A673 (cell line): ENCODE results near the gene ANGPTL2.

ENCODE experiments used
- EZH2 ChIP-seq: fragments of 200-600 bp; sonication (generic); IDR thresholded peaks from 2 replicates; pipeline ENCODE4 v1.6.1; 2017; ENCODE audit warnings: borderline replicate concordance, low read depth, mild to moderate bottlenecking, mixed read lengths, antibody characterized with exemption, low read length; ENCODE audit not compliant: poor library complexity, severe bottlenecking
- TF ChIP-seq, protein P1 (sequence below): fragments of 300-800, 200-600 bp; sonication (generic); conservative IDR thresholded peaks from 2 replicates; pipeline ENCODE4 v1.5.1; 2017; ENCODE audit warnings: low read depth, mild to moderate bottlenecking, antibody characterized with exemption, low read length, moderate library complexity, mixed read lengths

DNA sequence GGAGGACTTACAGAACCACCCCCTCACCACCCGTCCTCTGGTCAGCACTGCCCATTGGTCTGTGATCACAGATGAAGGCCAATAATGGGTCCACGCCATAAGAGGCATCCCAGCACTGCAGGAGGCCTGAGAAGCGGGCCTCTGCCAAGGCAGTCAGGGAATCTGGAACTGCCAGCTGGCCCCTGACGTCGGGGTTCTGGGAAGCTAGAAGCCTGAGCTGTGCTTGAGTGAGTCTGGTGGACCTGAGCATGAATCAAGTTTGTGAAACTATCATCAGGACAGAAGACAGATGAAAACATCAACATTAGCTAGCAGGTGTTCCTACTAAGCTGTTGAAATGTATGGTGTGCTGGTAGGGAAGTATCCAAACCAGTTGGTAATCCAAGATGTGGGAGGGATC is 7.8 kb downstream of the ANGPTL2 start:
- TF ChIP-seq, protein P1, sequence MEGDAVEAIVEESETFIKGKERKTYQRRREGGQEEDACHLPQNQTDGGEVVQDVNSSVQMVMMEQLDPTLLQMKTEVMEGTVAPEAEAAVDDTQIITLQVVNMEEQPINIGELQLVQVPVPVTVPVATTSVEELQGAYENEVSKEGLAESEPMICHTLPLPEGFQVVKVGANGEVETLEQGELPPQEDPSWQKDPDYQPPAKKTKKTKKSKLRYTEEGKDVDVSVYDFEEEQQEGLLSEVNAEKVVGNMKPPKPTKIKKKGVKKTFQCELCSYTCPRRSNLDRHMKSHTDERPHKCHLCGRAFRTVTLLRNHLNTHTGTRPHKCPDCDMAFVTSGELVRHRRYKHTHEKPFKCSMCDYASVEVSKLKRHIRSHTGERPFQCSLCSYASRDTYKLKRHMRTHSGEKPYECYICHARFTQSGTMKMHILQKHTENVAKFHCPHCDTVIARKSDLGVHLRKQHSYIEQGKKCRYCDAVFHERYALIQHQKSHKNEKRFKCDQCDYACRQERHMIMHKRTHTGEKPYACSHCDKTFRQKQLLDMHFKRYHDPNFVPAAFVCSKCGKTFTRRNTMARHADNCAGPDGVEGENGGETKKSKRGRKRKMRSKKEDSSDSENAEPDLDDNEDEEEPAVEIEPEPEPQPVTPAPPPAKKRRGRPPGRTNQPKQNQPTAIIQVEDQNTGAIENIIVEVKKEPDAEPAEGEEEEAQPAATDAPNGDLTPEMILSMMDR = no peak
- TF ChIP-seq EZH2 = no peak
